Retinal pigment epithelial cell (primary cell): ENCODE data around the gene AP3D1.

Experiments
- DNase-seq: peaks from one replicate; pipeline ENCODE4 v3.0.0-alpha.2; 2010; ENCODE audit warnings: low read depth
- H3K4me3 ChIP-seq: 2 replicates; pipeline ENCODE4 v1.5.1; 2011; ENCODE audit warnings: mild to moderate bottlenecking, low read length, control low read depth, moderate library complexity
- TF ChIP-seq, protein P1 (sequence below): conservative IDR thresholded peaks from 2 replicates; pipeline ENCODE4 v1.5.1; 2011; ENCODE audit warnings: low read depth, low read length, control low read depth, inconsistent platforms

Gene AP3D1

DNA sequence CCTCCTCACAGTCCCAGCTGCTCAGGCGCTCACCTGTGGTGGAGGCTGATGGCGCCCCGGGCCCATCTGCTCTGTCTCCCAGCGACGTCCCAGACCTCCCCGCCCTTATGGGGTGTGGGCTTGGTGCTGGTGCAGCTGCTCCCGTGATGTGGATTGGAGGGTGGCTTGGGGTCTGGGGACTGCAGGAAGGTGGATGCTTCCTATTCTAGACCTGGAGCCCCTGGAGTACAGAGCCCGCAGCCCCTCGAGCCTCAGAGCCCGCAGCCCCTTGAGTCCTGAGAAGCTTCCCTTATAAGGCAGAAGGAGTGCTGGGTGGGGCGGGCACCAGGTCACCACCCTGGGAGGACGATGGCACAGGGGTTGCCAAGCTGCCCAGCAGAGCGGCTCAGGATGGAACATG, 44.0 kb upstream of the AP3D1 start:
- H3K4me3 ChIP-seq, result no peak overlapping the region
- DNase-seq, result no peak
- TF ChIP-seq, protein P1, sequence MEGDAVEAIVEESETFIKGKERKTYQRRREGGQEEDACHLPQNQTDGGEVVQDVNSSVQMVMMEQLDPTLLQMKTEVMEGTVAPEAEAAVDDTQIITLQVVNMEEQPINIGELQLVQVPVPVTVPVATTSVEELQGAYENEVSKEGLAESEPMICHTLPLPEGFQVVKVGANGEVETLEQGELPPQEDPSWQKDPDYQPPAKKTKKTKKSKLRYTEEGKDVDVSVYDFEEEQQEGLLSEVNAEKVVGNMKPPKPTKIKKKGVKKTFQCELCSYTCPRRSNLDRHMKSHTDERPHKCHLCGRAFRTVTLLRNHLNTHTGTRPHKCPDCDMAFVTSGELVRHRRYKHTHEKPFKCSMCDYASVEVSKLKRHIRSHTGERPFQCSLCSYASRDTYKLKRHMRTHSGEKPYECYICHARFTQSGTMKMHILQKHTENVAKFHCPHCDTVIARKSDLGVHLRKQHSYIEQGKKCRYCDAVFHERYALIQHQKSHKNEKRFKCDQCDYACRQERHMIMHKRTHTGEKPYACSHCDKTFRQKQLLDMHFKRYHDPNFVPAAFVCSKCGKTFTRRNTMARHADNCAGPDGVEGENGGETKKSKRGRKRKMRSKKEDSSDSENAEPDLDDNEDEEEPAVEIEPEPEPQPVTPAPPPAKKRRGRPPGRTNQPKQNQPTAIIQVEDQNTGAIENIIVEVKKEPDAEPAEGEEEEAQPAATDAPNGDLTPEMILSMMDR, result no peak

DNA sequence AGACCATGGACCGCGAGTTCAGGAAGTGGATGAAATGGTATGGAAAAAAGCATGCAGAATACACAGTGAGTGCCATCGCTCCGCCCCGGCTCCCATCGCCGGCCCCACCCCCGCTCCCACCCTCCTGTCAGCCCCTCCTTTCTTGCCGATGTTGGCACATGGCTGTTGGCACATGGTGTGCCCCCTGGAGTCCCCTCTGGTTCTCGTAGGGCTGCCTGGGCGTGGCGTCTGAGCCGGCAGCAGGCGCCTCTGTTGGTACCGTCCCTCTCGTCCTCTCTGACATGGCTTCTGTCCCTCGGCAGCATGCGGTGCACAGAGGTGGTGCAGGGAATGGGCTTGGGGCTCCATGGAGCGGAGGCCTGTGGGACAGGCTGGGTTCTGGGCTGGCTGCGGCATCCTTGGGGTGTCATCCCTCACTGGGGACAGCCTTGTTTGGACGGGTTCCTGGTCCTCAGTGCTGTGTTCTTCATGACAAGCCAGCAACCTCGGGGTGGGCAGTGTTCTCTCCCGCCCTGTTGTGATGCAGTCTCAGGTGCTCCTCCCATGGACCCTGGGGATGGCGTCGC, 43.2 kb upstream of the AP3D1 start:
- DNase-seq, result no peak
- TF ChIP-seq, protein P1, result no peak
- no peak overlapping the region for H3K4me3 ChIP-seq

DNA sequence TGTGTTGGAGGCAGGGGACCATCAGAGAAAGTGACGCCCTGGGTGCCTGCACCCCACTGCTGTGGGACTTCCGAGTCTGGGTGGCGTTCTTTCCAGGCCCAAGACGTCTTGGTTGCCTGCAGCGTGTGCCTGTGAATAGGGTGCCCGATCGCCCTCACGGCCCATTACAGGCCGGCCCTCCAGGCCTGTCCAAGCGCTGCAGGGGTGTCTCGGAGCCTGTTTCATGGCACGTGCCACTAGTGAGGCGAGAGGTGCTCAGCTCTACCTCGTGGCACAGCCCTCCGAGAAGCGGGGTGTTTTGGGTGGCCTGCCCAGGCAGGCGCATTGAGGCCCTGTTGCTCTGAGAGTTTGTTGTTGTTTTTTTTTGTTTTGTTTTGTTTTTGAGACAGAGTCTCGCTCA, 42.4 kb upstream of the AP3D1 start:
- TF ChIP-seq, protein P1, result no peak
- no peak overlapping the region for H3K4me3 ChIP-seq
- DNase-seq, result no peak

DNA sequence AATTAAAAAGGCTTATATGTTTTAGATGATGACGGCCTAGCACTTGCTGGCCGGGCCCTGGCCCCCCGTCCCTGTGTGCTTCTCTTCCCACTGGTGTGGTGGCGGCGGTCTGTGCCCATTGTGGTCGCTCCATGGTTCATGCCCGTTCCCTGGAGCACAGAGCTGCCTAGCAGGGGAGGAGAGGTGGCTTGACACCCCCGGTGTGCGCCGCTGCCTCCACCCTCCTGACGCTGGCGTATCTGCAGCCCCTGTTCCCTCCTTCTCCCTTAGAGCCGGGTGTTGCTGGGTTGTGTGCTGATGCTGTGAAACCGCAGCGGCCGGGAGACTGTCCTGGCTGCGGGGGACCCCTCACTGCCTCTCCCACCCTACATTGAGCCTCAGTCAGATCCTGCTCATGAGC, 41.5 kb upstream of the AP3D1 start:
- no peak overlapping the region for H3K4me3 ChIP-seq
- TF ChIP-seq, protein P1, result no peak
- no peak for DNase-seq

DNA sequence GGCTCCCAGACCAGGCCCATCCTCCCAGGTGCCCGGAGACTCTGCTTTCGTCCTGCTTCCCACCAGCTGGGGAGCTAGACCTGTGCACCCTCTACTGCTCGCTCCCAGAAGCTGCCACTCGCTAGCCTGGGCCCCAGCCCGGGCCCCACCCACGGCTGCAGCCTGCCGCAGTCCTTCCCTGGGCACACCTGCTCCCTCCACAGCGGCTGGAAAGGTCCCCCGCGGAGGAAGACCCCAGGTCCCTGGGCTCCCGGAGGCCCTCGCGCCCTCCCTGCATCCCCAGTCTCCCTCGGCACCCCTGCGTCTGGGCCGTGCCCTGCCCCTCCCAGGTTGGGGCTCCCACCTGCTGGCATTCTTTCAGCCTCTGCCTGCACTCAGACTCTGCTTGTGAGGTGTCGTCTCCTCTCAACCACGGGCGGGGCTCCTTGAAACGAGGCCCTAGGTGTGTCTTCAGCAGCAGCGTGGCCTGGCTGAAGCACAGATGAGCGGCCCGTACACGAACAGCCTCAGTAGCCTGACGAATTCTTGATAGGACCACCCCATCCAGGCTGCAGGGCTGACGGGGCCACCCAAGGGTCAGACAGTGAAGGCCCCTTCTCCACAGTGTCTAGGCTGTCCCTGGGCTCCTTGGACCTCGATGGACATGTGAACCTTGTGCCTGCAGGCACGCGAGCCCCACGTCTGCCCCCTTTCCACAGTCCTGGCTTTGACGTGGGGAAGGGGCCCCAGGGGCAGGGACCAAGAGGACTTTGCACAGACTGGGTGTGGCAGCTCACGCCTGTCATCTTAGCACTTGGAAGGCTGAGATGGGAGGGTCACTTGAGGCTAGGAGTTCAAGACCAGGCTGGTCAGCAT, 40.3 kb upstream of the AP3D1 start:
- no peak for DNase-seq
- no peak overlapping the region for H3K4me3 ChIP-seq
- TF ChIP-seq, protein P1, result no peak

DNA sequence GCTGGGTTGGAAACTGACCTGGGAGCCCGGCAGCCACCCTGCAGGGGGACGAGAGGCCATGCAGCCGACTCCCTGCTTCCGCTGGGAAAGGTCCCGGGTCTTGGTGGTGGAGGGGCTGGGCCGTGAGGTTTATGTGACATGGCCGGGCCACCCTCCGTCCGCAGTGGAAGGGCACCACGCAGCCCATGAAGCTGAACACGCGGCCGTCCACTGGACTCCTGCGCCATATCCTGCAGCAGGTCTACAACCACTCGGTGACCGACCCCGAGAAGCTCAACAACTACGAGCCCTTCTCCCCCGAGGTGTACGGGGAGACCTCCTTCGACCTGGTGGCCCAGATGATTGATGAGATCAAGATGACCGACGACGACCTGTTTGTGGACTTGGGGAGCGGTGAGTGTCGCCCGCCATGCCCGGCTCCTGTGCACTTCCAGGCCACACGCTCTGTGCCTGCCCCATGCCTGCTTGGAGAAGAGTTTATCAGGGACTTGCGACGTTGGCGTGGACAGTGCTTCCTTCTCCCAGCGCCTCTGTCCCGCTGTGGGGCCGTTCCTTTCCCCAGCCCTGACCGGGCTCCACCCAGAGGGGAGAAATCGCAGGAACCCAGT, 39.6 kb upstream of the AP3D1 start:
- DNase-seq, result no peak
- H3K4me3 ChIP-seq, result no peak overlapping the region

More for the DNA sequence above, 39.6 kb upstream of the AP3D1 start:
- TF ChIP-seq, protein P1, result no peak
